GM19452 (cell line): ENCODE measurements around the gene ADAR.

ENCODE experiments used
- ATAC-seq: cut with Tn5 transposase; IDR thresholded peaks from one replicate; pipeline ENCODE4 v1.9.1; 2021; ENCODE audit not compliant: unreplicated experiment

Gene ADAR

DNA sequence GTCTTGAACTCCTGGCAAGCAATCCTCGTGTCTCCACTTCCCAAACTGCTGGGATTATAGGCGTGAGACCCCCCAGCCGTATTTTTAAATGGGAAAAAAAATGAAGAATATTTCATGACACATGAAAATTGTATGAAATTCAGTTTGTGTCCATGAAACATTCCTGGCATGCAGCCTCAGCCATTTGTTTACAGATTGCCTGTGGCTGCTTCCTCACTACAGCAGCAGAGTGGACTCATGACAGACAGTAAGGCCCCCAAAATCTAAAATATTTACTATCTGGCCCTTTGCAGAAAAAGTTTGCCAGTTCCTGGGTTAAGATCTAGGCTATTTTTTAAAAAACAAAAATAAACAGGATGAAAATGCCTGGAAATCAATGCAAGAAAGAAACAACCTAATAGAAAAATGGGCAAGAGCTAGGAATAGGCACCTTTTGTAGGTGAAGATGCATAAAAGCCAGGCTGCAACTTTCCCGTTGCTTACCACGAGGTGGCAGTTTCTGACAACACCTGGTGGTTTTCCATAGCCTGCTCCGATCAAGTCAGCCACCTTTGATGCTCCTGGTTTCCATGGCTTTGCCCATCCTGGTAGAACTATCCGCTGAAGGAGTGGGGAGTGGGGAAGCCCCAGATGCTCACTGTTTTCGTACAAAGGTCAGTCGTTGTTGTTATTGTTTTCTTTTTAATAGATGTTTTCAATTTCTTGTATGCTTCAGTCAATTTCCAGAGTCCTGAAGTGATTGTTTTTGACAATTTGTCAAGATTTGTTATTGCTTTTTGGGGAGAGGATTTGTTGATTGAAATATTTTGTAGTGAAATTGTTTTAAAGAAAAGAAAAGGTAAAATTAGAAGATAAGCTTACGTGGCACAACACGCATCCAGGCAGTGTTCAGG lies 73.8 kb downstream of the ADAR start:
- ATAC-seq = no peak
